Activated CD8-positive, alpha-beta T cell treated with anti-CD3 and anti-CD28 coated beads, Interleukin-2, amount 10 ng/mL, durations not matched to agents 7 days and 5 days (primary cell): ENCODE data around the gene AZU1. TPM values are rescaled to one million over a fixed set of nuclear protein-coding genes. Genes with fewer than 3 reads are reported as not detected.

Experiments
- ATAC-seq: fragments of 150-1000 bp; cut with Tn5 transposase; one replicate; pipeline ENCODE4 v1.10.0; 2021; ENCODE audit warnings: moderate library complexity
- CTCF ChIA-PET: fragments of 350-600 bp; sonication (Branson Sonifier 250); formaldehyde crosslinking; loops from one replicate; lab custom pipeline; 2021; ENCODE audit warnings: antibody characterized with exemption; lab: Charles Lee
- POLR2A ChIA-PET: fragments of 350-600 bp; sonication (Branson Sonifier 250); formaldehyde crosslinking; loops from one replicate; lab custom pipeline; 2021; ENCODE audit warnings: antibody characterized with exemption; lab: Charles Lee
- DNase-seq: peaks from one replicate; pipeline ENCODE4 v3.0.0-alpha.2; 2020
- H3K27ac Mint-ChIP-seq: one replicate; pipeline ENCODE4 v1.8.0; 2021; ENCODE audit warnings: mild to moderate bottlenecking, mixed read lengths
- H3K27me3 Mint-ChIP-seq: one replicate; pipeline ENCODE4 v1.8.0; 2021; ENCODE audit warnings: low read depth, mixed read lengths
- H3K36me3 Mint-ChIP-seq: one replicate; pipeline ENCODE4 v1.8.0; 2021; ENCODE audit warnings: low read depth, mixed read lengths
- H3K4me1 Mint-ChIP-seq: one replicate; pipeline ENCODE4 v1.8.0; 2021; ENCODE audit warnings: low read depth, mixed read lengths
- H3K4me3 Mint-ChIP-seq: one replicate; pipeline ENCODE4 v1.8.0; 2021; ENCODE audit warnings: mild to moderate bottlenecking, mixed read lengths
- H3K9me3 Mint-ChIP-seq: one replicate; pipeline ENCODE4 v1.8.0; 2022; ENCODE audit warnings: mixed read lengths; ENCODE audit not compliant: insufficient read depth
- total RNA-seq, 2 experiments: library from RNA; stranded (reverse); gene quantifications; one replicate each; pipeline ENCODE4 v1.2.3, GENCODE V29; 2021

AZU1 gene
- total RNA-seq, 2 experiments from 2014 or later = not detected

DNA sequence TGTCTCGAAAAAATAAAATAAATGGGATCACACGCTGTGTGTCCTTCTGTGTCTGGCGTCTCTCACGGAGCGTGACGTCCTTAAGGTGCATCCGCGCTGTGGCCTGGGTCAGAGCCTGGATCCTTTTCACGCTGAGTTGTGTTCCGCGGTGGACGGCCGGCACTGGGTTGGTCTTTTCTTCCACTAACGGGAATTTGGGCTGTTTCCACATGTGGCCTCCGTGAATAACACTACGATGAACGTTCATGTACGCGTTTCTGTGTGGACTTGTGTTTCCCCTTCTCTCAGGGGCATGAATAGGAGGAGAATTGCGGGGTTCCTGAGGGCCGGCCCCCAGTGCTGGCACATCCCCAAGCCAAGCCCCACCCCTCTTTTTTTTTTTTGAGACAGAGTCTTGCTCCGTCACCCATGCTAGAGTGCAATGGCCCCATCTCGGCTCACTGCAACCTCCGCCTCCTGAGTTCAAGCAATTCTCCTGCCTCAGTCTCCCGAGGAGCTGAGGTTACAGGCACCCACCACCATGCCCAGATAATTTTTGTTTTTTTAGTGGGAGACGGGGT is 36.5 kb upstream of the AZU1 start:
- POLR2A ChIA-PET = no interaction called here
- H3K36me3 Mint-ChIP-seq = no peaks in the 10 kb centered on the region
- H3K27me3 Mint-ChIP-seq = peaks cover 2% of the 10 kb centered on the region
- DNase-seq (no peak), ATAC-seq (no peak)
- H3K9me3 Mint-ChIP-seq = no peaks in the 10 kb centered on the region
- no peak overlapping the region for H3K4me3 Mint-ChIP-seq
- no peak overlapping the region for H3K27ac Mint-ChIP-seq
- CTCF ChIA-PET = no interaction called here
- H3K4me1 Mint-ChIP-seq = peaks cover 2% of the 10 kb centered on the region

DNA sequence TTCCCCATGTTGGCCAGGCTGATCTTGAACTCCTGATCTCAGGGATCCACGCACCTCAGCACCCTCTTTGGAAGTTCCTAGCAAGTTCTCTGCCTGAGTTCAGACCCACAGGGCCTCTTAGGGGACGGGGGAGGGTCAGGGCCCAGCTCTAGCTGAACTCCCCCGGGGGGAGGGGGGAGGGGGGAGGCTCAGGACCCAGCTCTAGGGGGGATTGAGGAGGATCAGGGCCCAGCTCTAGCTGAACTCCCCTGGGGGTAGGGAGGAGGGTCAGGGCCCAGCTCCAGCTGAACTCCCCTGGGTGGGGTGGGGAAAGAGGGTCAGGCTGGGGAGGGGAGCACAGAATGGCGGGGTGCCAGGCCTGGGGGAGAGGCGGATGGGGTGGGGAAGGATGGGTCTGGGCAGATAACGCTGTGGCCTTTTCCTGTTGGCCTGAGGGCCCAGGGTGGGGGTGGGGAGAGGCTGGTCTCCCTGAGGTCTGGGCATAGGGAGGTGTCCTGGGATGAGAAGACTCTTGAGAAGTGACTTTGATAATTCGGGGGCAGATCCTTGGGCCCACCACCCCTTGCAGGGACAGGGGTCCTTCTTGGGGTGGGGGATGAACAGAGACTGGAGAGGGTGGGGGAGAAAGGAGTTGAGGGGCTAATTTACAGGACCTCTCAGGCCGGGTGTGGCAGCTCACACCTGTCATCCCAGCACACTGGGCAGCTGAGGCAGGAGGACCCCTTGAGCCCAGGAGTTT is 35.9 kb upstream of the AZU1 start:
- CTCF ChIA-PET = no interaction called here
- DNase-seq = no peak
- no peak for ATAC-seq
- Mint-ChIP-seq H3K4me1 (peaks cover 4% of the 10 kb centered on the region), H3K36me3 (no peaks in the 10 kb centered on the region), H3K27me3 (peaks cover 2% of the 10 kb centered on the region), H3K9me3 (no peaks in the 10 kb centered on the region), H3K27ac (no peak overlapping the region), H3K4me3 (no peak overlapping the region)
- POLR2A ChIA-PET = no interaction called here

DNA sequence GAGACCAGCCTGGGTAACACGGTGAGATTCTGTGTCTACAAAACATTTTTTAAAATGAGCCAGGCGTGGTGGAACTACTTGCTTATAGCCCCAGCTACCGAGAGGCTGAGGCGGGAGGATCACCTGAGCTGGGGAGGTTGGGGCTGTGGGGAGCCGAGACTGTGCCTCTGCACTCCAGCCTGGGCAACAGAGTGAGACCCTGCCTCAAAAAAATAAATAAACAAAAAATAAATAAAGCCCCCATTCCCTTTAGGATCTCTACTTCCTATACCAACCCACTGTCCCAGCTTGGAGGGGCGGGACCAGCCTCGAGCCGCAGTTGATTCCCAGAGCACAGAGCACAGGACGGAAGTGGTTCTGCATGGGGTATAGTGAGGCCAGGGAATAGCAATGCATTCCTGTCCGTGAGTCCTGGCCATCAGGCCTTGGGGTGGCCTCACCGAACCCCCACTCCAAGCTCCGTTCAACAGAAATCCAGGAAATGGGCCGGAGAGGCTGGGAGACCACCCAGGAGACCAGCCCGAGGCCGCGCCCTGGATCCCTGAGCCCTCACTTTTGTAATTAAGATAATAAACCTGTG is 35.2 kb upstream of the AZU1 start:
- POLR2A ChIA-PET = no interaction called here

DNA sequence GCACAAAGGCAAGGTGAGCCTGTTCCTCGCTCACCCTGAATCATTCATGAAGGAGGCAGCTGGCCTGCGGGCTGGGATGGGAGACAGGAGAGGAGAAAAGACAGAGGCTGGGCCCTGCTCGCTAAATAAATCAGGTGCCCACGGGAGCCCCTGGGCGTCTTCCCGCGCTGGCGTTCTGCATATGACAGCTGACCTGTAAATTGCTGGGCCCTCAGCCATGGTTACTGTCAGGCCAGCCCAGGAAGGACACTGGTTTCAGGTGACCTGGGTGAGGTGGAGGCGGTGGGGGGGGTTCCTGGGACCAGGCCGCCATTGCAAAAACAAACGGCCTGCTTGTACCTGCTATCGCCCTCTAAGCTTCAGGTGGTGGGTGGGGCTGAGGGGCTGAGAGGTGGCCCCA is 33.8 kb upstream of the AZU1 start:
- POLR2A ChIA-PET = interaction anchor here (0.6 kb wide), 1 partner anchor 232 kb away, joined by 3 read pairs; no protein-coding TSS in a partner anchor
- ATAC-seq = no peak
- peaks cover 5% of the 10 kb centered on the region for H3K36me3 Mint-ChIP-seq
- H3K27me3 Mint-ChIP-seq = peaks cover 2% of the 10 kb centered on the region
- H3K4me3 Mint-ChIP-seq = no peak overlapping the region
- no peak overlapping the region for H3K27ac Mint-ChIP-seq
- no peak for DNase-seq
- H3K4me1 Mint-ChIP-seq = peaks cover 6% of the 10 kb centered on the region
- no peaks in the 10 kb centered on the region for H3K9me3 Mint-ChIP-seq
- CTCF ChIA-PET = no interaction called here

More for the DNA sequence above, 35.2 kb upstream of the AZU1 start:
- Mint-ChIP-seq H3K9me3 (no peaks in the 10 kb centered on the region), H3K4me1 (peaks cover 6% of the 10 kb centered on the region), H3K36me3 (no peaks in the 10 kb centered on the region), H3K27ac (no peak overlapping the region), H3K27me3 (peaks cover 2% of the 10 kb centered on the region), H3K4me3 (no peak overlapping the region)
- CTCF ChIA-PET = no interaction called here
- DNase-seq (no peak), ATAC-seq (no peak)

DNA sequence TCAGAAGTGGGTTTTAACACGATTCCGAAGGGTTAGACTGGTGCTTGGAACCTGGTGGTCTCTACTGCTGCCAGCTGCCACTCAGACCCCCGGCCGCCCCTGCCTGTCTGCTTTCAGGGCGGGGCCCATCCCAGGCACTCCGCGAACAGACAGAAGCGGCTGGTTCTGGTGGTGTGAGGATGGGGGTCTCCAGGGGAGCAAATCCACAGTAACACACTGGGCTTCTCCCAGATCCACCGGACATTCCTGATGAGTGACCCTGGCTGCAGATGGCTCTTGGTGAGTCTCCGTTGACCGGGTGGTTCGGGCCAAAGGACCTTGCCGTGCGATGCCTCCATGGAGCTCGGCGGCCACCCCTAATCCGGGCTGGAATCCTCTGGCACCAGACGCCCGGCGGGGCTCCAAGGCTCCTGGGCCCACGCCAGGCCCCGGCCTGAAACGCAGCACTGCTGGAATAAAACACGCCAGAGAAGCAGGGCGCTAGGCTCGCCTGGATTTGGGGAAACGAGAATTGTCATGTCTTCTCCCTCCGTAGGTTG is 32.5 kb upstream of the AZU1 start:
- no peaks in the 10 kb centered on the region for H3K9me3 Mint-ChIP-seq

DNA sequence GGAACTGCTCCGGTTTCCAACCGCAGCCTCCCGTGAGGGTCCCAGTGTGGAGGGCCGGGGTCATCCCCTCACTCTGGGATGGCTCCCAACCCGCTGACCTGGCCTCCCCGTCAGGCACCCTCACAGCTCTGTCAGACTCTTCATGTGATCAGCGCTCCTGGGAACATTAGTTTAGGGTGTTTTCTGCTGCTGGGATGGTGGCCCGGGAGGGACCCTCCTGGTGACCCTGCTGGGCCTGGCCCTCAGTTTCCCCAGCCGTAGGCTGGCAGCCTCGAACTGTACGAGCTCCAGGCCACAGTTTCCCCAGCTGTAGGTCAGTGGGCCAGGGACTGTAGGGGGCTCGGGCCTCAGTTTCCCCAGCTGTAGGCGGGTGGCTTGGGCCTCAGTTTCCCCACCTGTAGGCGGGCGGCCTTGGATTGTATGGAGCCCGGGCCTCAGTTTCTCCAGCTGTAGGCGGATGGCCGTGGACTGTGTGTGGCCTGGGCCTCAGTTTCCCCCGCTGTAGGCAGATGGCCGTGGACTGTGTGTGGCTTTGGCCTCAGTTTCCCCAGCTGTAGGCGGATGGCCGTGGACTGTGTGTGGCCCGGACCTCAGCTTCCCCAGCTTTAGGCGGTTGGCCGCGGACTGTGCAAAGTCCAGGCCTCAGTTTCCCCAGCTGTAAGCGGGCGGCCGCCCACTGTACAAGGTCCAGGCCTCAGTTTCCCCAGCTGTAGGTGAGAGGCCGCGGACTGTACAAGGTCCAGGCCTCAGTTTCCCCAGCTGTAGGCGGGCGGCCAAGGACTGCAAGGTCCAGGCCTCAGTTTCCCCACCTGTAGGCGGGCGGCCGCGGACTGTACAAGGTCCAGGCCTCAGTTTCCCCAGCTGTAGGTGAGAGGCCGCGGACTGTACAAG is 31.7 kb upstream of the AZU1 start:
- peaks cover 23% of the 10 kb centered on the region for H3K36me3 Mint-ChIP-seq
- no peak for ATAC-seq
- ChIA-PET POLR2A (interaction anchor here (1.1 kb wide), 1 partner anchor 14 kb away, joined by 3 read pairs; no protein-coding TSS in a partner anchor), CTCF (interaction anchor here (1.1 kb wide), 1 partner anchor 285 kb away, joined by 3 read pairs; no protein-coding TSS in a partner anchor)
- no peaks in the 10 kb centered on the region for H3K9me3 Mint-ChIP-seq
- H3K27ac Mint-ChIP-seq = no peak overlapping the region
- peaks cover 21% of the 10 kb centered on the region for H3K4me1 Mint-ChIP-seq
- no peak for DNase-seq
- no peaks in the 10 kb centered on the region for H3K27me3 Mint-ChIP-seq
- peak overlapping the region; percentile 91 for H3K4me3 Mint-ChIP-seq

More for the DNA sequence above, 32.5 kb upstream of the AZU1 start:
- H3K27ac Mint-ChIP-seq = no peak overlapping the region
- ChIA-PET POLR2A (no interaction called here), CTCF (no interaction called here)
- H3K4me1 Mint-ChIP-seq = peaks cover 14% of the 10 kb centered on the region
- ATAC-seq (no peak), DNase-seq (no peak)
- H3K36me3 Mint-ChIP-seq = peaks cover 17% of the 10 kb centered on the region
- peak overlapping the region; percentile 18 for H3K4me3 Mint-ChIP-seq
- no peaks in the 10 kb centered on the region for H3K27me3 Mint-ChIP-seq

DNA sequence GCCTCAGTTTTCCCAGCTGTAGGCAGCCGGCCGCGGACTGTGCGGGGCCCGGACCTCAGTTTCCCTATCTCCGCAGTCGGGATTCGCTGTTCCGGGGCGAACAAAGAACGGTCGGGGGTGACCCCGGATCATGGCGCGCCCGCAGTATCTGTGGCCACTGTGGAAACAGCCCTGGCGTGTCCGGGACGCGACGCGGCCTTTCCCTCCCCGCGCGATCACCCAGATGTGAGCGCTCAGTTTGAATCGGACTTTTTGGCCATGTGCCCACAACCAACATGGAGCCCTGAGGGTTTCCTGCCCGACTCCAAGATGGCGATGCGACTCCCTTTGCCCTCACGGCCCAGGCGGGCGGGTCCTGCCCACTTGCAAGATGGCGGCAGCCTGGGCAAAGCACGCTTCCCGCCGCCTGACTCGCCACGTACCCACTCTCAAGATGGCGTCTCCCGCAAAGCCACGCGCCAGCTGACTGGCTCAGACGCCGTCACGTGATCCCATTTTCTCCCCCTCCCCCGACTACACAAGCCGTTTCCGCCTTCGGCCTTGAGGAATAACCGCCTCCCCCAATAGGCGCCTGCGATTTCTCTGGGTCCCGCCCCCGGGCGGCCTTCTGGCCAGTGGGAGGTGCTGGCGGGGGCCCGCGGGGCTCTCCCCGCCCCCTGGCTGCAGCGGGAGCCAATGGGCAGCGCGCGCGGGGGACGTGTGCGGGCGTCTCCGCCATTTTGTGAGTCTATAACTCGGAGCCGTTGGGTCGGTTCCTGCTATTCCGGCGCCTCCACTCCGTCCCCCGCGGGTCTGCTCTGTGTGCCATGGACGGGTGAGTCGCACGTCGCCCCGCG is 30.7 kb upstream of the AZU1 start, which contains the start of gene PTBP1:
Gene PTBP1, plus strand, starts transcription at position 761 of the 836 bp plus-strand sequence. Its CDS starts 46 bp downstream, at position 807.
- CTCF ChIA-PET = interaction anchor here (1.1 kb wide), 1 partner anchor 286 kb away, joined by 3 read pairs; no protein-coding TSS in a partner anchor
- ATAC-seq = peak; percentile 85

DNA sequence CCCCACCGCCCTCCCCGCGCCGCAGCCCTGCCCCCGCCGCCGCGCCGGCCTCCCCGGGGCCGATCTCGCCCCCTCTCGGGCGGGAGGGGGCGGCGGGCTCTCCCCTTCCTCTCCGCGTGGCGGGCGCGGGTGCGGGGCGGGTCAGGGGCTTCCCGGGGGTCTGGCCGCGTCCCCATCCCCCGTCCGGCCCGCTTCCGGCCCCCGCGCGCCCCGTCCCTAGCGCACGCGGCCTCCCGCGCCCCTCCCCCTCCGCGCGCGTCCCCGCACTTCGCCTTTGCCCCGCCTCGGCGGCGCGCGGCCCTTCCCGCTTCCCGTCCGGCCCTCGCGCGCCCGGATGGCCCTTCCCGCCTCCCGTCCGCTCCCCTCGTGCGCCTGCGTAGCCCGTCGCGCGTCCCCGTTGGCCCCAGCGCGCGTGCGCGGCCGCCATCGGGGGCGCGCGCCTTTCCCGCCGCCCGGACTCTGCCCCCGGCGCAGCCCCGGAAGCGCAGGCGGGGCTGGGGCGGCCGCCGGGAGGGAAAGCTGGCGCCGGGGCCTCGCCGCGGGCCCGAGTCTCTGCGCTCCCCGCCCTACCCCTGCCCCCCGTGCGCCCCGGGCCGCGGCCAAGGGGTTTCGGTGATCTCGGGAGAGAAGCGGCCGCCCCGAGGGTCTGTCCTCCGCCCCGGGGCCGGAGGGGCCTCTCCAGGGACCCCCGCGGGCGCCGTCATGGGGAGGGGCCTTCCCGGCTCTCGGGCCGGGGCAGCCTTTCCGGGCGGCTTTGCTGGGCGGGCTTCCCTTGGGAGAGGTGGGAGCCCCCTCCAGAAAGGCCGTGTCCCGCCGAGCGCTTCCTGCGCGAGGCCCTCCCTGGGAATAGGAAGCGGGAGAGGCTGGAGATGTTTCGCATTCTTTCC is 29.9 kb upstream of the AZU1 start:
- CTCF ChIA-PET = no interaction called here
- POLR2A ChIA-PET = interaction anchor here (0.9 to 1.5 kb wide), 3 partner anchors 9 to 186 kb away, joined by 3 to 7 read pairs (median 3); partner anchors contain the start of gene WDR18
- Mint-ChIP-seq H3K27me3 (no peaks in the 10 kb centered on the region), H3K27ac (peak overlapping the region; percentile 85), H3K36me3 (peaks cover 35% of the 10 kb centered on the region), H3K4me1 (peaks cover 39% of the 10 kb centered on the region), H3K4me3 (peak overlapping the region; percentile 91), H3K9me3 (no peaks in the 10 kb centered on the region)
- DNase-seq = peak; percentile 92
- peak; percentile 29 for ATAC-seq

More for the DNA sequence above, 30.7 kb upstream of the AZU1 start, which contains the start of gene PTBP1:
- peak within 1 kb of the TSS; percentile 91 for H3K4me3 Mint-ChIP-seq
- peaks cover 31% of the 10 kb centered on the region for H3K4me1 Mint-ChIP-seq
- no peaks in the 10 kb centered on the region for H3K9me3 Mint-ChIP-seq
- DNase-seq = peak; percentile 100
- H3K36me3 Mint-ChIP-seq = peaks cover 28% of the 10 kb centered on the region
- no peaks in the 10 kb centered on the region for H3K27me3 Mint-ChIP-seq
- H3K27ac Mint-ChIP-seq = peak within 1 kb of the TSS; percentile 86
- POLR2A ChIA-PET = interaction anchor here (1.1 kb wide), 1 partner anchor 15 kb away, joined by 3 read pairs; no protein-coding TSS in a partner anchor

DNA sequence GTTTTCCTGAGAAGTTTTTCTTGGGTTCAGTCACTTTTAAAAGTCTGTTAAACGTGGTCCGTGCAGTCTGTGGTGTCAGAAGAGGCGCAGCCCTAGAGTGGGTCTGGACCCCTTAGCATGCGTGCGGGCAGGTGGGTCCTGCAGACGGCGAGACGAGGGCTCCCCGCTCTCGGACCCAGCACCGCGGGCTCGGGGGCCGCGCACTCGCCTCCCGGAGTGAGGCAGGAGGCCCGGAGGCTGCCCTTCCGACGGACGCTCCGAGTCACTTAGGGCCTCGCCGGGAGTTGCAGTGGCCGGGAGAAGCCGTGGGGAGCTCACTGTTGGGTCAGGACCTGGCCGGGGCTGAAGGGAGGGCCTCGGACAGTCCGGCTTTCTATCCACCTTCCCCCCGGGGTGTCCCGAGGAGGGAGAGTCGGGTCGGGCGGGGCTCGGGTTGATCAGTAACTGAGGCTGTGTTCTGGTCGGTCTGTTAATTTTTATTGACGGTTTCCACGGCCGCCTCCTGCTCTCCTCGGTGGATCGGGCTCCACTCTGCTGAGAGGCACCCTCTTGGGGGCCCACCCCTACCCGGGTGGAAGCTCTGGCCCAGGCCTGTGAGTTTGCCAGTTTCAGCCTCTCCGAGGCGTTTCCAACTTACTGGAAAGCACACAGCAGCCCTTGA is 29.1 kb upstream of the AZU1 start:
- H3K9me3 Mint-ChIP-seq = no peaks in the 10 kb centered on the region
- H3K27ac Mint-ChIP-seq = peak overlapping the region; percentile 85
- no peak for ATAC-seq
- peaks cover 41% of the 10 kb centered on the region for H3K36me3 Mint-ChIP-seq
- peaks cover 45% of the 10 kb centered on the region for H3K4me1 Mint-ChIP-seq
- H3K4me3 Mint-ChIP-seq = peak overlapping the region; percentile 82
- peak; percentile 37 for DNase-seq
- ChIA-PET POLR2A (interaction anchor here (0.9 to 1.5 kb wide), 3 partner anchors 8 to 186 kb away, joined by 3 to 7 read pairs (median 3); partner anchors contain the start of gene WDR18), CTCF (interaction anchor here (1.1 to 1.3 kb wide), 2 partner anchors 28 to 135 kb away, joined by 3 to 5 read pairs; partner anchors contain the start of gene RNF126)
- H3K27me3 Mint-ChIP-seq = no peaks in the 10 kb centered on the region
